Pulmonary artery endothelial cell (primary cell): ENCODE data around the gene TCFL5. TPM values are rescaled to one million over a fixed set of nuclear protein-coding genes. Genes with fewer than 3 reads are reported as not detected.

Experiments
- DNase-seq: peaks from one replicate; pipeline ENCODE4 v3.0.0-alpha.2; 2011; ENCODE audit warnings: low read depth, low spot score
- total RNA-seq: library from RNA; depleted of rRNA; stranded (reverse); fragments of >200 nt; gene quantifications from 2 replicates; pipeline ENCODE4 v1.2.3, GENCODE V29; 2014

Gene TCFL5
- total RNA-seq, 1 donor from 2014 or later = 15.6 TPM

DNA sequence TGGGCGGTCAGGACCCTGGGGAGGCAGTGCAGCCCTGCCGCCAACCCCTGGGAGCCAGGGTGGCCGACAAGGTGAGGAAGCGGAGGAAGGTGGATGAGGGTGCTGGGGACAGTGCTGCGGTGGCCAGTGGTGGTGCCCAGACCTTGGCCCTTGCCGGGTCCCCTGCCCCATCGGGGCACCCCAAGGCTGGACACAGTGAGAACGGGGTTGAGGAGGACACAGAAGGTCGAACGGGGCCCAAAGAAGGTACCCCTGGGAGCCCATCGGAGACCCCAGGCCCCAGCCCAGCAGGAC lies 48.8 kb downstream of the TCFL5 start:
- DNase-seq = no peak

DNA sequence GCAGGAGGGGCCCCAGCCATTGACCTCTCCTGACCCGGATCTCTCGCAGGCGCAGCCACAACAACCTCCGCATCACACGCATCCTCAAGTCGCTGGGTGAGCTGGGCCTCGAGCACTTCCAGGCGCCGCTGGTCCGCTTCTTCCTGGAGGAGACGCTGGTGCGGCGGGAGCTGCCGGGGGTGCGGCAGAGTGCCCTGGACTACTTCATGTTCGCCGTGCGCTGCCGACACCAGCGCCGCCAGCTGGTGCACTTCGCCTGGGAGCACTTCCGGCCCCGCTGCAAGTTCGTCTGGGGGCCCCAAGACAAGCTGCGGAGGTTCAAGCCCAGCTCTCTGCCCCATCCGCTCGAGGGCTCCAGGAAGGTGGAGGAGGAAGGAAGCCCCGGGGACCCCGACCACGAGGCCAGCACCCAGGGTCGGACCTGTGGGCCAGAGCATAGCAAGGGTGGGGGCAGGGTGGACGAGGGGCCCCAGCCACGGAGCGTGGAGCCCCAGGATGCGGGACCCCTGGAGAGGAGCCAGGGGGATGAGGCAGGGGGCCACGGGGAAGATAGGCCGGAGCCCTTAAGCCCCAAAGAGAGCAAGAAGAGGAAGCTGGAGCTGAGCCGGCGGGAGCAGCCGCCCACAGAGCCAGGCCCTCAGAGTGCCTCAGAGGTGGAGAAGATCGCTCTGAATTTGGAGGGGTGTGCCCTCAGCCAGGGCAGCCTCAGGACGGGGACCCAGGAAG lies 49.3 kb downstream of the TCFL5 start:
- no peak for DNase-seq

DNA sequence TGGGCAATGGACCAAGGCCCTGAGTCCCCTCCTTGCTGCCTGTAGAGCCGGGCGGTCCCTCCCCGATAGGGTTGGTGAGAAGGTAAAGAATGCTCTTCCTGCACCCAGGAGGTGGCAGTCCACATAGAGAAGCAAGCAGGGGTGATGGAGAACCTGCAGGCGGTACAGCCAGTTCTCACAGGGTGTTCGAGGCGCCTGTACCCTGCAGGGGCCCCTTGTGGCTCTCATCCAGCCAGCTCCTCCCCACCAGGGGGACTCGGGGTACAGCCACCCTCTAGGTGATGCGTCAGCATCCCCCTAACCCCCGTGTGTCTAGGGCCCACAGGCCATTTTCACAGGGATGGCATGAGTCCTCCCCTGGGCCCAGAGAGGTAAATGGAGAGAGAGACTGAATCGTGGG lies 49.9 kb downstream of the TCFL5 start:
- no peak for DNase-seq

DNA sequence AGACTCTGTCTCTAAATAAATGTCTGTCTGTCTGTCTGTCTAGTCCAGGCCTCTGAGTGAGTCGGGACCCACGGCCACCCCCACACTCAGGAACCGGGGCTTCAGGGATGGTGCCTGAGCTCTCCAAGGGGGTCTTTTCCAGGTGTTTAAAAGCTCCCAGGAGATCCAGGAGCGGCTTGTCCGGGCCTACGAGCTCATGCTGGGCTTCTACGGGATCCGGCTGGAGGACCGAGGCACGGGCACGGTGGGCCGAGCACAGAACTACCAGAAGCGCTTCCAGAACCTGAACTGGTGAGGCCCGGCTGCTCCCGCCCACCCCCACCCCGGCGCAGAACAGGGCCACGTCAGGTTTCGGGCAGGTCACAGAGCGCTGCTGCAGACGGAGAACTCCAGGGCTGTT lies 50.3 kb downstream of the TCFL5 start:
- no peak for DNase-seq

DNA sequence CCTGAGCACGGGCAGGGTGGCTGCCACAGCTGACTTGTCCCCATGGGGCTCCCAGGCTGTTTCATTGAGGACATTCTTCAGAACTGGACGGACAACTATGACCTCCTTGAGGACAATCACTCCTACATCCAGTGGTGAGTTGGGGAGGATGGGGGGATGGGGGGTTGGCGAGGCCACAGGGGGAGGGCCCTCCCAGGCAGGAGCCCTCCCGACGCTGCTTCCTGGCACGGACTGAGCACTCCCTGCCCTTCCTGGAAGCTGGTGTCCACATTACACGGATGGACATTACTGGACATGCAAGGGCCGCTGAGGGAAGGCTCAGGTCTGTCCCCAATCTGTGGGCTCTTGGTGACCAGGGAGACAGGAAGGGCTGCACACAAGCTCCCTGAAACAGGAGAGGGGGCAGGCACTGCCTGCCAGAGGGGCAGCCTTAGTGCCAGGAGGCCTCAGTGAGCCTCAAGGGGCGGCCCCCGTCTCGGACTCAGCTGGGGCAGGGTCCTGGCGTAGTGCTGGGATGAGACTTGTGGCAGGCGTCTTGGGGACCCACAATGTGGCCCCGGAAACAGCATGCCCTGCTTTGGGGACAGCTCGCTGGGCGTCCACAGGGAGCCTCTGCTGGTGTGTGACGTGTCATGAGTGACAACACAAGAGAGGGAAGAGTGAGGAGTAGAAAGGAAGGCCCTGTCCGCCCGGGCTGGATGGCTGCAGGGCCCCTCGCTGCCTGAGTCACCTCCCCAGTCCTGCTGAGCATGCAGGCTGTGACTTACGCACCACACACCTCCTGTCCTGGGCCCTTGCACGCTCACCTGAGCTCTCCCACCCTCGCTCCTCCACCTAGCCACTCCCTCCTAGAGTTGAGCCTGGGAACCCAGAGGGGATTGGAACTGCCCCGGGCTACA lies 51.8 kb downstream of the TCFL5 start:
- no peak for DNase-seq

DNA sequence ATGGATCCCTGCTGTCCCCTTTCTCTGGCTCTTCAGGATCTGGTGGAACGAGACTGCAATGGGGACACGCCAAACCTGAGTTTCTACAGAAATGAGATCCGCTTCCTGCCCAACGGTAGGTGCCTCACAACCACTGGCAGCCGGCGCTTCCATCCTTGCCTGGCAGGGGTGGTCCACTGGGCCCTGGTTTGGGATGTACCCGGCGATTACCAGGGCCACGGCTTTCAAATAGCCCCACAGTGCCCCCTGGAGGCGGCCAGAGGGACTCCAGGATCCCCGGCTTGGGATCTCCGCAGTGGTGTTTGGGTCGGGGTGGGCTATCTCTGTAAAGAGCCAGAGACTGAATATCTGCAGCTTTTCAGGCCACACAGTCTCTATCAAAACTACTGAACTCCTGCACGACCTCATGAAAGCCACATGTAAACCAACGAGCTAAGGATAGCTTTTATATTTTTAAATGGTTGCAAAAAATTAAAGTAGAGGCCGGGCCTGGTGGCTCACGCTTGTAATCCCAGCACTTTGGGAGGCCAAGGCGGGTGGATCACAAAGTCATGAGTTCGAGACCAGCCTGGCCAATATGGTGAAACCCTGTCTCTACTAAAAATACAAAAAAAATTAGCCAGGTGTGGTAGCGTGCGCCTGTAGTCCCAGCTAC lies 53.3 kb downstream of the TCFL5 start:
- no peak for DNase-seq

DNA sequence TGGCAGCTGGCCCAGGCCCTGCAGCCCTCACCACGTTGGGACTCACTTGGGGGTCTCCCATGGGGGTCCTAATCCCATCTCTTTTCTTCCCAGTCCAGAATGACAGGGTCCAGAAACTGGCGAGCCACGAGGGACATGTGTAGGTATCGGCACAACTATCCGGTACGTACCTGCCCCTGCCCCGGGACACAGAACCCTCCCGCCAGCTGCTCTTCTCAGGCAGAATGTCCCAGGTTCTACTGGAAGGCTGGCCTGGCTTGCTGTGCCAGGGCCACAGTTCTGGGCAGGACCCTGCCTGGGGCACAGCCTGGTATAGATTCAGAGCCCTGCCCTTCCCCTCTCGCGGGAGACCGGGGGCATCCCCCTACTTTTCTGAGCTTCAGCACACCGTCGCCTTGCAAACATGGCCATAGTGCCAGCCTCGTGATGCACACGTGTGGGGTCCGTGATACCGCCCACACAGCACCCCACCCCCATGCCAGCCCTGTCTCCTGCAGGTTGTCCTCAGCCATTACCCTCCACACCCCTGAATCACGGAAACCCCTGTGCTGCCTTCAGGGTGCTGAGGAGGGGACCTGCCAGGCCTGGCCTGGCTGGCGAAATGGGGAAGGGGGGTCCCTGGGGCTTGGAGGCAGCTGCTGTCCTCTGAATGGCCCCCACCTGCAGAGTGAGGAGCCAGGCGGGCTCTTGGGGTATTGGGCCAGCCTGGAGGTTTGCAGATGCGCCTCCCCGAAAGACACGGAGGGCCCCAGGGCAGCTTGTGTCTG lies 54.0 kb downstream of the TCFL5 start:
- DNase-seq = no peak

DNA sequence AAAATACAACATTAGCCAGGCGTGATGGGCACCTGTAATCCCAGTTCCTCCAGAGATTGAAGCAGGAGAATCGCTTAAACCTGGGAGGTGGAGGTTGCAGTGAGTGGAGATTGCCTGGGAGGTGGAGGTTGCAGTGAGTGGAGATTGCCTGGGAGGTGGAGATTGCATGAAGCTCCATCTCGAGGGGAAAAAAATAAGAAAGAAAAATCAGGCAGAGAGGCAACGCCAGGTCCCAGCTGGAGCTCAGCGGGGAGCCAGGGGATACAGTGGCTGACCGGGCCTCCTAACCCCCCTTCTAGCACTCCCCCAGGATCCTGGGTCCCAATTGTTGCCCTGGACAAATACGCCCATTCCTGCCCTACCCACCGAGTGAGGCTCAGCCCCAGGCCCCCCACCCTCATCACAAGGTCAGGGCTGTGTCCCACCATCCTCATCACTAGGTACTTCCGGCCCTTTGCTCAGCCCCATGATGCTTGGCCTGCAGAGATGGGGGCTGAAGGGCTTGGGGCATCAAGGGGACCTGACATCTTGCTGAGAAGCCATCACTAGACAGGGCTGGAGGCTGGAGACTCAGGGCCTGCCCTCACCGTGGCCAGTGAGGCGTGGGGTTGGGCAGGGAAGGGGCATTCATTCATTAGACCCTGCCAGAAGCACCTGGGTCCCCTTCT lies 55.1 kb downstream of the TCFL5 start:
- DNase-seq = no peak

DNA sequence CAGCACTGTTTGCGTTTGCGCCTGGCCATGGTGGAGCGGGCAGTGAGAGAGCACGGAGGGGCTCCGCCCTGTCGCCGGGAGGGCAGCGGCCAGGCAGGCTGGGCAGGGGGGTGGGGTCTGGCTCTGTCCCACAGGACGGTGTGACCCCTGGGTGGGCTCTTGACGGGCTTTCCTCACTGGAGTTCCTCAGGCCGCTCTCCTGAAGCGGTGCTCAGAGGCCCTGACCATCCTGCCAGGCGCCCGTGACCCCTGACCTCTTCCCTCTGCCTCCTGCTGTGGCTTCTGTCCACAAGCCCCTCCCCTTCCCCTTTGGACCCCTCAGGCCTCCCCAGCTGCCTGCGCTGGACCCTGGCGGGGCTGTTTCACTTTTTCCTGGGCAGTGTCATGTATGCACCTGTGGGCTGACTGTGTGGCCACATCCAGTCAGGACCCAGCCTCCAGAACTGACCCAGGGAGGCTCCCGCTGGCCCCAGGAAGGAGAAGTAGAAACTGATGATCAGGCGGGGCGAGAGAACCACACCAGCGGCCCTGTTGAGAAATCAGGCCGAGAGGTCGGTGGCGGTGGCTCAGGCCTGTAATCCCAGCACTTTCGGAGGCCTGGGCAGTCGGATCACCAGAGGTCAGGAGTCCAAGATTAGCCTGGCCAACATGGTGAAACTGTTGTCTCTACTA lies 55.8 kb downstream of the TCFL5 start:
- DNase-seq = no peak

DNA sequence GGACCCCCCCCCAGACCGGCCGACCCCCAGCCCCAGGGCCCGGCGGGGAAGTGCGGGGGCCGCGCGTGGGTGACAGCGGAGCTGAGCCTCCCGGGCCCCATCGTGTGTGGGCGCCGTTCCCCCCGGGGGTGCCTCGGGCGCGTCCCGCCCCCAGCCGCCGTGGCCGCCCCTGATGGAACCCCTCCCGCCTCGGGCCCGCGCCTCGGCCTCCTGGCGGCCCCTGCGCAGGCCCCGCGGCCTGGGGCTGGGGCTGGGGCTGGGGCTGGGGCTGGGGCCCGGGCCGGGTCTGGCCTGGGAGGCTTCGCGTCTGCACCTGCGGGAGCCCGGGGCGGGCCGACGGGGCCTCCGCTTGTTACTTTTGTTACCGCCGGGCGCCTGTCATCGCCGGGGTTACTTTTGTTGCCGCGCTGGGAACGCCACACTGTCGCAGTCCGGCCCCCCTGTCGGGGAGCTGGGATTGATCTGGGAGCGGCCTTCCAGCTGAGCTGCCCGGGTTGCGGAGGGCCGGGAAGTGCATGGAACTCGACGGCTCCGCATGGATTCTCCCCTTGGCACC lies 56.4 kb downstream of the TCFL5 start:
- no peak for DNase-seq

DNA sequence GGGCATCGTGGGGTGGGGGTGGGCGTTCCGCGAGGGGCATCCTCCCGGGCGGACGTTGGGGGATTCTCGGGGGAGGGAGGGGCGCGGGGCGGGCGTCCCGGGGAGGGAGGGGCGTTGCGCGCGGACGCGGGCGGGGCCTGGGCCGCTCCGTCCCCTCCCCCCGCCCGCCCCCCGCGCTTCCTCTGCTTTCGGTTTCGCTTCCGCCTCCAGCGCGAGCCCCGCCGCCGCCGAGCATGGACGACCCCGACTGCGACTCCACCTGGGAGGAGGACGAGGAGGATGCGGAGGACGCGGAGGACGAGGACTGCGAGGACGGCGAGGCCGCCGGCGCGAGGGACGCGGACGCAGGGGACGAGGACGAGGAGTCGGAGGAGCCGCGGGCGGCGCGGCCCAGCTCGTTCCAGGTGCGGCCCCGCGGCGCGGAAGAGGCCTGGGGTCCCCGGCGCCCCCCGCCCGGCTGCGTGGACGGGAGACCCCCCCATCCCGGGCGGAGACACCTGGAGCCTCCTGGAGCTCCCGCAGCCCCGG lies 56.9 kb downstream of the TCFL5 start, which contains the start of gene OGFR:
OGFR (plus strand) TSS at position 209 of the 528 bp plus-strand sequence; CDS start at position 234, 25 bp downstream.
- DNase-seq = no peak

DNA sequence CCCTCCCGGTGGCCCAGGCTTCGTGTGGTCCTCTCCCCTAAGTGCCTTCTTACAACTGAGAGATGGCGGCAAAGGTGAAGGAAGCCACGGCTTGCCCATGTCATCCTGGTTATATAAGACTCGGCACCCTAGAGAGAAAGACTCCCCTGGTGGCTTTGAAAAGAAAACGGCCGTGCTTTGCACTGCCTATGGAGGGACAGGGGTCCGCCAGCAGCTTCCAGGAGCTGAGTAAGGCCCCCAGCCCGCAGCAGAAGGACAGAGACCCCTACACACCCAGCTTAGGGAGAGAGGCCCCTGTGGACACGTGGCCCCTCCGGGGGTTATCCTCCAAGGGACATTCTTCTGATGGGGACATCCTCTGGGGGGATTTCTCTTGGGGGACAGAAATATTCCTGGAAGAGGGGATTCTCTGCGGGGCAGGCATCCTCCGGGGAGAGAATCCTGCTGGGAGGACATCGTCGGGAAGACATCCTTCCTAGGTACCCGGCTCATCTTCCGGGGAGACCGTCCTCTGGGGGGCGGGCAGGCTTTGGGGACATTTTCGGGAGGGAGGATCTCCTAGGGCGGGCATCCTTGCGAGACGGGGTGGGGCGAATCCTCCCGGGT lies 57.5 kb downstream of the TCFL5 start:
- DNase-seq = no peak

DNA sequence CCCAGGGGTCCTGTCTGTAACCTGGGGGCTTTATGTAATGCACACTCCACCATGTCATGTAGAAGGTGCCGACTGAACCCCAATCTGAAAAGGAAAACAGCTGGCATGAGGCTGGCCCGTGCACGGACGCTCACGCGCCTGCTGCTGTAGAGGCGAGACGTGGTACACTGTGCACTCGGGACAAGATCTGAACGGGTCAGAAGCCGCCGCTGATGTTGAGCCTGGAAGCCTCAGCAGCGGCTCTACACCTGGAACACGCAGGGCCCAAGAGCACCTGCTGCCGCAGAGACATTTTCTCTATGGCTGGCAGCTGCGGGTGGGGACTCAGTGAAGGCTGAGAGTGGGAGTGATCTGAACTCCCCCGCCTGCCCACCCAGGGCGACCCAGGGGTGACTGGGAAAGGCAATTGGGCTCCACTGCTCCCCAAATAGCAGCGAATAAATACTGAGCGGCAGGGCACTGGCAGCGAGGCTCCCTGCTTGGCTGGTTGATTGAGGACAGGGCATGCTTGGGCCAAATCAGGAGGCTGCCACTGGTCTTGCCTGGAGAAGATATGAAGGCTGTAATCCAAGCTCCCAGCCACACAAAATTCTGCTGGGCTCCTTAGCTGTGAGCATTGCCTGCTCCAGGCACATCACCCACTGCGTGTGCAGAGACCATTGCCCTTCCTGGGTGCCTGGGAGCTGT lies 59.5 kb downstream of the TCFL5 start:
- no peak for DNase-seq

DNA sequence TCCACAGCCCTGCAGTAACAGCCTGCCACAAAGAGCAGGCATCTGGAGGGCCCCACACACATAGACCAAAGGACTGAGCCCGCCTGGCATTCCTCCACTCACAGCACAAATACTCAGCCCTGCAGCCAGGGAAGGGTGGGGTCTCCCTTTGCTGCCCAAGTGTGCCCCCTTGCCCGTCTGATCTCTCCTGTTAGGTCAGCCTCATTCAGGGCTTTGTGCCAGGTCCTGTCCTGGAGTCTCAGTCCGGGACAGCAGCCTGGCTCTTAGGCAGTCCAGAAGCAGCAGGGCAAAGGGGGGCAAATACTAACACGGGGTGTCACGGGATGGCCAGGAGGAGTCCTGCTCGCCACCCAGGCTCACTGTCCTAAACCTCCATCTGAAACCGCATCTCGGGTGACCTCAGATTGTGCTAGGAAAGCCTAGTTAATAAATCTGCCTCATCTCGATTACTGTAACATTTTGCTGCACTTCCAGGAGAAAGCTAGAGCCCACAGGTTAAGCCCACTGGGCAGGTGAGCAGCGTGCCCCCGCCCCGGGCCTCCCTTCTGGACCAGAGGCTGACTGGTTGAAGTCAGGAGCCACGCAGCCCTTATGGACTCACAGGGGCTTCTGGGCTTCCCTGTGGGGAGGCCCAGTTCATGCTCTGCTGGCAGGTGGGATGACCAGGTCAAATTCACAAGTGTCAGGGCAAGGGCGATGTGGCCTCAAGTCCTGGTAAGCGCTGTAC lies 60.2 kb downstream of the TCFL5 start:
- no peak for DNase-seq

DNA sequence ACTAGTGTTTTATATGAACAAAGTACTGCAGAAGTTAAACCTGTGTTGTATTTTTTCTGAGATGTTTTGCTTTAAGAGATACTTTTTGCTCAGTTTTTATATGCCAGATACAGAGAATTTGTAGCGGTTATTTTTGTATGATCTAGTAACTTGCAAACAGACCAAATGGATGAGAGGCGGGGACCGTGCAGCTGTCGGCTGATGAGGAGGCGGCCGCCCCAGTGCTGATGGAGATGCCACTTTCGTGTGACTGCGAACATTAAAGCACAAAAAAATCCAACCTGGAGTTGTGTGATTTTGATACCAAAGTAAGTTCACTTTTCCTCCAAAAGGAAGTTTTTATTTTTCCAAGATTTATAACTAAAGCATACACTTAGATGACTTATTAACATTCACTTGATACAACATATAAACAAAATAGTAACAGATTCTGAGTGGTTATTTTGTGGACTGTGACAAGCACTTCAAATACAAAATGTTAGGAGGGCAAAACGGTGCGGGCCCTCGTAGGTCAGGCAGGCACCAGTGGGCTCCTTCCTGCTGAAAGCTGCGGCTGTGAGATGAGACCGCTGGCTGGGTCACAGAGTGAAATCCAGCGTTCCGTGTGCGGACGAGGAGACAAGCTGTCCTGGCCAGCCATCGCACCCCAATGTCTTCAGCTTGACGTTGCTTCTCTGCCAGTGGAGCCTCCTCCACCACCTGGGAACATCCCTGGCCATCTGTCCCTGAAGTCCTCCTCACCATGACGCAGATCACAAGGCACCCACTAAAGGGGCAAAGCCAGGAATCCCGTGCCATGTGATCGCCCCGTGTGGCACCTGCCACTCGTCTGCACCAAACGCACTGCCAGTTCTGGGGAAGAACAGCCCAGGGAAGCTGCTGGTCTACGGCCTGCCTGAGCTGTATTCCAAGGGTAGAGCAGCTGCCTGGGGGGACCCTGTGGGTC lies 61.0 kb downstream of the TCFL5 start:
- DNase-seq = no peak

DNA sequence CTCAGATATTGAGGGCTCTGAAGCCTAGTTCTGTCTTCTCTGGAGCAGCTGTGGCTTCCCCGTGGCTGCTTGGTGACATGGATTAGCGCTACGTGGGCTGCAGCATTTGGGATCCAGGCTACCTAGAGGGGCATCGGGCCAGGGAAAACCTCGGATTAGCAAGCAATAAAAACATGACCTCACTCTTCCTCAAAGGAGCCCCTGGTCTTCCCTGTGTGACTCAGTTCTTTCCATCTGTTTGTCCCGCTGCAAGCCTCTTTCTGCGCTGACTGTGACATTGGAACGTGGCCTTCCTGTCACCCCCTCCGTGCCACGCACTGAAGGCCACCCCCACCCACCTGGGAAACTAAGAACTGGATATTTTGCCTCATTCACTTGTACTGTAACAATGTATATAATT lies 61.7 kb downstream of the TCFL5 start:
- DNase-seq = no peak

DNA sequence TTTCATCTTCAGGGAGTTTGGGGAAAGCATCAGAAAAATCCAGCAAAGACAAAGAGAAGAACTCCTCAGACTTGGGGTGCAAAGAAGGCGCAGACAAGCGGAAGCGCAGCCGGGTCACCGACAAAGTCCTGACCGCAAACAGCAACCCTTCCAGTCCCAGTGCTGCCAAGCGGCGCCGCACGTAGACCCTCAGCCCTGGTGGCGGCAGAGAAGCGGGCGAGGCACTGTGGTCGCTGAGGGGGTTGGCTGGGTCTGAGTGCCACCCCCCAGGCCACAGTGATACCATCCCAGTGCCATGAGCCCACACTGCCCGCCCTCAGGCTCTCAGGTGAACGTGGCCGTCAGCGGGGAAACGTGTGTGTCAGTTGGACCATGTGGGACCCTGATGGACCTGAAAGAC lies 62.2 kb downstream of the TCFL5 start:
- no peak for DNase-seq
